NCI-H2171 (cell line): ENCODE data around the gene DPP6.

Experiments used
- DNase-seq: peaks from one replicate; lab custom pipeline; 2025; lab: John Stamatoyannopoulos, UW

The DPP6 gene

DNA sequence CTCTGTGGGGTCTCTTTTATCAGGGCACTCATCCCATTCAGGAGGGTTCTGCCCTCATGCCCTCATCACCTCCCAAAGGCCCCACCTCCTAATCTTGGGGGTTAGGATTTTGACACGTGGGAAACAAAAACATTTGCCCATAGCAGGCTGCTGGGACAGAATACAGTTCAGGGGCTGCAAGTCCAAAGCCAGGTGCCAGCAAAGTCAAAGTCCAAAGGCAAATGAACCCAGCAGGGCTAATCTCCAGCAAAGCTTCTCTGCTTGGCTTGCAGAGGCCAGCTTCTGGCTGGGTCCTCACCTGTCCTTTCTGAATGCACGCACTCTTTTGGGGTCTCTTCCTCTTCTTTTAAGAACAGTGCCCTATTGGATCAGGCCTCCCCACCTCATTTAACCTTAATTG is 359.9 kb downstream of the DPP6 start:
- DNase-seq, result no peak

DNA sequence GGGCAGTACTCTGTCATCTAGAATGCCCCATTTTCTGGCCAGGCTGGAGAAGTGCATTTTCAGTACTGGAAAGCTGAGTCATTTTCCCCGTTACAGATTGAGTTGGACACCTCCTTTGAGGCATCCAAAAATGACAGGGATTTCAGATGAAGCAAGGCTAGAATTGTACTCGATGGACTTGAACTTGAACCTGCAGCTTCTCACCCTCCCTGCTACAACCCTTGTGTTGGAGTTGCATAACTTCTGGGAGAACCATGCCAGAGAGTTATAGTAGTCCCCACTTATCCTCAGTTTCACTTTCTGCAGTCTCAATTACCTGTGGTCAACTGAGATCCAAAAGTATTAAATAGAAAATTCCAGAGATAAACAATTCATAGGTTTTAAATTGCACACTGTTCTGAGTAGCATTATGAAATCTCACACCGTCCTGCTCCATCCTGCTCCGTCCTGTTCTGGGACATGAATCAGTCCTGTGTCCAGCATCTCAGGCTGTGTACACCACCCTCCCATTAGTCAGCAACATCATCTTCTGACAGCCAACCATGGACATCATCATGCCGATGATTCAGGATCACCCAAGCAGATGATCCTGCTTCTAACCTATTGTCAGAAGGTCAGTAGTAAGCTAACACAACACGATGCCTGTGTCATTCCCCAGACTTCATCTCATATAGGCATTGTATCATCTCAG is 363.7 kb downstream of the DPP6 start:
- no peak for DNase-seq

DNA sequence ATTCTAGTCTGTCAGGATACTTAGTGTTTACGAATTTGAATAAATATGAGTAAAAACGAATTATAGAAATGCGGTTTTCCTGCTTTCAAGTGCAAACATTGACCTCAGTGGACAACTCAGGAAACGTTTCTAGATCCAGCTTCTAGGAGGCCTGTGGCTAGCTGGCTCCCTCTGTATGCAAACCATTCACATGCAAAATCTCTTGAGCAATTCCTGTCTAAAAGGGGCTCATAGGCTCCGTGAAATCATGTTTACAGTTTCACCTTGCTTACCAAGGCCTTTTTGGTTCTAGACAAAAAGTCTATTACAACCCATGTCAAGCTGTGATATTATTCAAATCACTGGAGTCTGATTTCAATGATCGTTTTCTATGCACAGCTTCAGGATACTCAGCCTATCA is 364.5 kb downstream of the DPP6 start:
- no peak for DNase-seq

- no peak for DNase-seq
Observed at GRCh38 chr7:154419344-154419743, 367.1 kb downstream of the DPP6 start.

GRCh38 chr7:154423231-154423630 is 371.0 kb downstream of the DPP6 start:
- DNase-seq, result no peak

DNA sequence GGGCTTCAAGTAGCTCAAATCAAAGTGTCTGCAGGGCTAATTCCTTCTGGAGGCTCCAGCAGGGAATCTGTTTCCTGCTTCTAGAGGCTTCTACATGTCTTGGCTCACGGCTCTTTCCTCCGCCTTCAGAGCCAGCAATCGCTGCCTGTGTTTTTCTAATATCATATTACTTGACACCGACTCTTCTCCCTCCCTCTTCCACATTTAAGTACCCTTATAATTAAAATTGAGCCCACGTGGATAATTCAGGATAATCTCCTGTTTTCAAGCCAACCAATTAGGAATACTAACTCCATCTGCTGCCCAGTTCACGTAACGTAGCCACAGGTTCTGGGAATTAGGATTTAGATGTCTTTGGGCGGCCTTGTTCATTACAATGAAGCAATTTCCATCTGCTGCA is 372.2 kb downstream of the DPP6 start:
- no peak for DNase-seq

DNA sequence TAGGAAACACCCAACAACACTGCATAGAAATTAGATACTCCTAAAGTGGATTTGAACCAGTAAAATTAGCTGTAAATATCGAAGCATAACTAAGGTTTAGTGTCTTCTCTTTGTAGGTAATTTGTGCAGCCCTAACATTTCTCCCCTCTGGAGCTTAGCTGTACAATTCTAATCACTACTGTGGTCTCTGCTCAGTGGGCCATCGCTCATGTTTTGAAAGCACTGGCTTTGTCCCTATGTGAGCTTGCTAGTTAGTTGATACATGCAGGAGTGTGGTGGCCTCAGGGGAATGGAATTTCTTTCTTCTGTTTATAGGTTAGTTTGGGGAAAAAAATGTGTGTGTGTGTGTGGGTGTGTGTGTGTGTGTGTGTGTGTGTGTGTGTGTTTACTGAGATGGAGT is 373.1 kb downstream of the DPP6 start:
- DNase-seq, result no peak

DNA sequence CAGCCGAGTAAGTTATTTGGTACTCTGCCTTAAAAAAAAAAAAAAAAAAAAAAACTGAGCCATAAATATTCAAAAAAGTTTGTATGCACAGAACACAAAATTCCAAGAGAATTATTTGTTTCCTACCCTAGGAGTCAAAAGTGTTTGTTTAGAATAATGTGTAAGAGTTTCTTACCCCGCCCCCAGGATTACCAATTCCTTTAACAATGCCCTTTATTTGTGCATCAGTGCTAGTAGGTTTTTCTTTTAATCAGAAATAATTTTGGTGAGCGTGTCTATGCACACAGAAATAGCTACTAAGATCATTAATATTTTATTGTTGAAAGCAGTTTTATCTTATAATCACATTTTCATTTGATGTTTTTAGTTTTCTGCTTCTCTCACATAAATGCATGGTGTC is 374.6 kb downstream of the DPP6 start:
- DNase-seq, result no peak

DNA sequence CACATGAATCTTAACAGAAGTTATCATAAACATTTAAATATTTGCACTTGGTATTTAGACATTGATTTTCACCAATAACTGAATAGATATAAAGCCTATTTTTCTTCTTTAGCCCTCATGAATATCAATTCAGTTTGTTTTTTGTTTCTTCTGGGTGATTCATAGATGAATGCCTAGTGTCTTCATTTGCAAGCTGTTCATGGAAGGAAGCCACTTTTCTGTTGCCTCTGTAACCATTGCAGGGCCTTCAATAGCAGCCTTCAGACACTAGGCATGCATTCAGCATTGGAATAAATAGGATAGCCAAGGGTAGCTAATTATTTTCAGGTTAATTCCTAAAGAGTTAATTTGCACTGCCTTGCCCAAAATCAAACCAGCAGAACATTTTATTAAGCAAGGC is 375.3 kb downstream of the DPP6 start:
- DNase-seq, result no peak

DNA sequence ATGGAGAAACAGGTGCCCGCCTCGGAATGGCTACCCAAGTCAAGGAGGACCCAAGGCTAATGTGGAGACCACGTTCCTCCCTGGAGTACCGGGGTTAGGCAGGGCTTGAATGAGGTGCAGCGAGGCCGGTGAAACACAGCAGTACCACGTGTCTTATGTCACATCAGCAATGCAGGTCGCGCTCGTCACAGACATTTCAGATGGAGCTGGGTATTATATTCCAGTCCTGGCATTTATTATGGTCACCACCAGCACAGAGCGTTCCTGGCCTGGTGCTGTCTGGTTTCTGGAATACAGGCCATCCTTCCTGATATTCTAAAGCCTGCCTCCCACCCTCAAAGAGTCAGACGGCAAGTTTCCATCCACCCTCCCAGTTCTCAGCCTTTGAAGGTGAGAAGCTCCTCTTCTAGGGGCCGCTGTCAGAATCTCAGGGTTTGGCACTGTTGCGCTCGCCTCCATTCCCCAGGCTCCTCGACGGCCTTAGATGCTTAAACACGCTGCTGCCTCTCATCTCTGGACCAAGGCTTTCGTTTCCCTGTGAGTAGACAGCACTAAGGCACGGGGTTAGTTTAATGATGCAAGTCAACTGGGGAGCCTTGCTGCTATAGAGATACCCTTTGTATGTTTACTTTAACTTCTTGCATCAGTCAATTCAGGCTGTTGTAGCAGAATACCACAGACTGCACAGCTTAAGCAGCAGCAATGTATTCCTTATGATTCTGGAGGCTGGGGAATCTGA is 377.6 kb downstream of the DPP6 start:
- no peak for DNase-seq

DNA sequence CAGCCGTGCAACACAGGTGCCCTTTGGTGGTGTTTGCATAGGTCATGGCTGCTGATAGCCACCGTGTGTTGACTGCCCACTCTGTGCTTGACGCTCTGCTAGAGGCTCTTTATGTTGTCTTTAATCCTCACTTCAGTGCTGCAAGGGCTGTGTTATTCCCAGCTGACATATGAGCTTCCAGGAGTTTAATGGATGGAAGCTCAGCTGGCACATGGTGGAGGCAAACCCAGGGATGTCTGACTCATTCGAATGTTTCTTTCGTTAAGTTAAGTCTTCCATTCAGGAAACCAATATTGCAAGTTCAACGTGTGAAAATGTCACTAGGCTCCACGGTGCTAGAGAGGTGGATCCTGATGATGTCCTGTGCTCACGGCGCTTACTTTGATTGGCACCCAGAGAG is 378.4 kb downstream of the DPP6 start:
- DNase-seq, result no peak

GRCh38 chr7:154431045-154431444 is 378.8 kb downstream of the DPP6 start:
- DNase-seq, result no peak

DNA sequence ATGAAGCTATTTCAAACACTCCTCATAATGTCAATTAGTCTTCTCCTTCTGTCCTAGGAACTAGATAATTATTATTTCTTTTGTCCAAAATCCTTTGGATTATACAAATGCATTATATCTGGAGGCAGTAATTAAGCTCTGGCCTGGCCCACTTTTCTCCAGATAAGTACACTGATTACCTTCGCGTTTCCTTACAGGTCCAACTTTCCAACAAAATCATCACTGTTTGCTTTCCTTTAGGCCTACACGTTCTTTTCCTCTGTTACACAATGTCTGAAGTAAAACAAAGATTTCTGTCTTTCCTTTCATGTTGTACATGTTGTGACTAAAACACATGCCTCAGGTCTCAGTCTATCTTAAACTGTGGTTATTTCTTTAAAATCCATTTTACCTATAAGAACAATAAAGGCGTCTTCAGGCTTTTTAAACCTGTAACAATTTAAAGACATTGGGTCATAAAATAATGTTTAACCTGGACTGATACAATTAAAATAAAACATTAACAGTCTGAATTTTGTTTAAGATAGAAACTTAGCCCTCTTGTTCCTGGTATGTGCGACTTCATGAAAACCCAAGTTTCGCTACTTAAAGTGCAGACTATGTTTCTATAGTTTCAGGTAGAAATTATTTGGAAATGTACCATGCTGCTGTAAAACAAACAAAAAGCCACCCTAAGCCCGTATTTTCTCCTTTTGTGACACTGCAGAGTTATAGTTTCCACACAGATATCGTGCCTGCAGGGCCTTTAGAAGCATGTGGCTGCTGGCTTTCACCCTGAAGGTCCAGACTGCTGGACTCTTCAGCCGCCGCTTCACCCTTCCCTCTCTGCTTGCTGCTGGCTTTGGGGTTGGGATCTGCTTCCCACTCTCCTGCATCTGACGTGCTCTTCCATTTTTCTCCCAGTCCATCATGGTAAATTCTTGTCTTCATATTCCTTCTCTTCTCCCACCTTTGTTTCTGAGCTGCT is 381.7 kb downstream of the DPP6 start:
- no peak for DNase-seq

GRCh38 chr7:154436560-154436959 is 384.4 kb downstream of the DPP6 start:
- DNase-seq, result no peak

DNA sequence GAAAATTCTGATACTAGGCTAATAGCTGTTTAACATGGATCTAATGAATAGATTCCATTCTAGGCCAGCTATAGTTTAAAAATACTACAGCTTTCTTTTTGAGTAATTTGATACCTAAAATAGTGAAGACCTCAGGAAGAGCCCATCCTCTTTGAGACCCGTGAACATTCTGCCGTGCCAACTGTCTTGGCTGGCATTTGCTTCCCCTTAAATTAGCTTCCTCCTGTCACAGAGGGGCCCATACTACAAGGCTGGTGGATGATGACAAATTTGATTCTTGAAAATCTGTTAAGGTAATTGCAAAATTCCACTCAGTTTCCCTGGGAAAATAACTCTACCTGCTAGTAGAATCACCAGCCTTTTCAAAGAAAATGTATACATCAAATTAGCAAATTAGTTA is 385.0 kb downstream of the DPP6 start:
- DNase-seq, result no peak

DNA sequence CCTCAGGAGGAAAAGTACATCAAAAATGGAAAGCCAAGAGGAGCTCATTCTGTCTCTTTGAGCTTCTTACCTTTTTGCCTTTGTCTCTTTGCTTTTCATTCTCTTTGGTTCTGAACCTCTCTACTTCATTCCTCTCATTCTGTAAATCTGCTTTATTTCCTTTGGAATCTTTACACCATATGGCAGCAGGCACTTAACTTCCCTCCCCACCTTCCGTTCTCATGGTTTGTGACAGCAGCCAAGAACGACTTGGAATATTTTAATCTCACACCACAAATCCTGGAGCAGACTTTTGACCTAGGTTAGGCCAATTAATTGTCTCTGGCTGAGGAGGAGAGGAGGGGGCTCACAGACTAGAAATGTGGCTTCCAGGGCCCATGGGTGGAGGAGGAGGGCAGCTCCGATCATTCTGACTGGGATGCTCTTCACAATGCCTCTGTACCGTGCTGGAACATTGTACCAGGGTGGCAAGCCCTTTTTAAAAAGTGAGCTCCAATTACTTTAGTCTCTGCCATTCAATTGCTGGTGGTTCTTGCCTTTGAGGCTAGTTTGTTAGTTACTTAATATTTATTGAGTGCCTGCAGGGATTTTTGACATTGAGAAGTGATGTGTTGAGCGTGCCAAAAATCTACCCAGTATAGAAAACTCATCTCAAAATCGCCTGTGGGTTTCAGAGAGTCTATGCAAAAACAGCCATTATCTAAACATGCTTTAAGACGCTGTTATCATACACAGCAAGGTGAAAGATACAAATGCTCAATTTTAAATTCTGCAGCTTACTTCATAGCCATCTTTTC is 386.6 kb downstream of the DPP6 start:
- DNase-seq, result no peak

- DNase-seq, result no peak
Observed at GRCh38 chr7:154440058-154440457, 387.9 kb downstream of the DPP6 start.

DNA sequence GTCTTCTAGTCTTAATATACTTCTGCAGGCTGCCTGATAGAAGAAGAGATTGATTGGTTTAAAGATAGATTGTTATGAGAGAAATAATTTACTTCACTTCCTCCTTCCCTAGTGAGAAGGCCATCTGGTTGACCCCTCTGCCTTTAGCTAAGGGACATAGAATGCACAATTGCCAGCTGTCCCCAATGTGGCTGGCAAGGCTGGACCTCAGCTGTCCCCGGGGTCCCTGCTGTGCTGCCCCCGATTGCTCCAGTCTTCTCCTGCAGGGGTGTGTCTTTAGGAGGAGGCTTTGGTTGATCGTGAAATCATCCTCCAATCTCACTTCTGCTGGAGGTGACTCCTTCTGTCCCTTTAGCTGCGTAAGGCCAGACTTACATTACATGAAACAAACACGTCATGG is 388.5 kb downstream of the DPP6 start:
- no peak for DNase-seq

GRCh38 chr7:154441811-154442210 is 389.6 kb downstream of the DPP6 start:
- no peak for DNase-seq

- no peak for DNase-seq
Observed at GRCh38 chr7:154442939-154443338, 390.7 kb downstream of the DPP6 start.

- DNase-seq, result no peak
Observed at GRCh38 chr7:154450451-154450850, 398.3 kb downstream of the DPP6 start.
